HCT116 (cell line): ENCODE measurements around the gene CRK. TPM values are rescaled to one million over a fixed set of nuclear protein-coding genes. Genes with fewer than 3 reads are reported as not detected.

Experiments used
- ATAC-seq: fragments of 200-7000 bp; cut with Tn5 transposase; 2 replicates; pipeline ENCODE4 v1.9.1; 2020; ENCODE audit warnings: mild to moderate bottlenecking, moderate library complexity
- BruUV-seq: library from RNA; stranded (reverse); fragments of 400-500 nt; replicated peaks from 2 replicates; lab custom pipeline; 2021; lab: Mats Ljungman, UMichigan
- CTCF ChIA-PET: fragments of 300-600 bp; sonication (Branson Sonifier 250); formaldehyde crosslinking; loops from one replicate; lab custom pipeline; 2021; ENCODE audit warnings: antibody characterized with exemption; lab: Charles Lee
- POLR2A ChIA-PET: fragments of 300-600, 350-600 bp; sonication (Branson Sonifier 250); formaldehyde crosslinking; loops from one replicate; lab custom pipeline; 2021; ENCODE audit warnings: antibody characterized with exemption; lab: Charles Lee
- RAD21 ChIA-PET, 2 experiments: fragments of 300-600 bp; sonication (Branson Sonifier 250); formaldehyde crosslinking; loops; one replicate each; lab custom pipeline; 2023; ENCODE audit warnings: low total read pairs in 2 of 2; ENCODE audit not compliant: uncharacterized antibody in 2 of 2, unreplicated experiment in 2 of 2, low non-redundant PET in 1 of 2; lab: Charles Lee
- DNase-seq: peaks from one replicate; pipeline ENCODE4 v3.0.0-alpha.2; 2010; ENCODE audit warnings: low read depth, low spot score
- H2AFZ ChIP-seq: fragments of 200-600 bp; shearing (Covaris generic), sonication (generic); 2 replicates; pipeline ENCODE4 v1.6.1; 2017; ENCODE audit warnings: low read depth, mixed run types, mixed read lengths, antibody characterized with exemption, low read length; ENCODE audit not compliant: poor library complexity, severe bottlenecking
- H3K27ac ChIP-seq: 2 replicates; pipeline ENCODE4 v1.5.1; 2012; ENCODE audit warnings: low read depth, low read length
- H3K27me3 ChIP-seq: fragments of 200-600 bp; sonication (generic); 2 replicates; pipeline ENCODE4 v1.6.1; 2016; ENCODE audit warnings: mixed run types, low read length, mixed read lengths; ENCODE audit not compliant: insufficient read depth
- H3K36me3 ChIP-seq, 2 experiments: fragments of 200-500 bp in 1 of 2; fragments of 200-600 bp in 1 of 2; sonication (Bioruptor generic) in 1 of 2; sonication (generic) in 1 of 2; 2 replicates each; pipeline versions ENCODE4 v1.5.1 to v1.6.1; 2014 to 2016; ENCODE audit warnings: low read length in 2 of 2, inconsistent platforms in 1 of 2, mixed read lengths in 1 of 2, mixed run types in 1 of 2; ENCODE audit not compliant: insufficient read depth in 2 of 2, control insufficient read depth in 1 of 2
- H3K4me1 ChIP-seq, 2 experiments: fragments of 200-600 bp in 1 of 2; sonication (generic) in 1 of 2; 2 replicates each; pipeline versions ENCODE4 v1.5.1 to v1.6.1; 2012 to 2017; ENCODE audit warnings: low read length in 2 of 2, inconsistent platforms in 1 of 2, mild to moderate bottlenecking in 1 of 2, mixed read lengths in 1 of 2, mixed run types in 1 of 2, moderate library complexity in 1 of 2; ENCODE audit not compliant: insufficient read depth in 2 of 2, control insufficient read depth in 1 of 2
- H3K4me2 ChIP-seq: fragments of 200-600 bp; sonication (generic); 2 replicates; pipeline ENCODE4 v1.6.1; 2017; ENCODE audit warnings: mixed run types, low read length, mixed read lengths
- H3K4me3 ChIP-seq, 2 experiments: fragments of 200-600 bp in 1 of 2; sonication (generic) in 1 of 2; replicated peaks in 1 of 2; 2 replicates each; pipeline ENCODE4 v1.5.1; 2011 to 2016; ENCODE audit warnings: low read length in 2 of 2, control low read depth in 1 of 2, low read depth in 1 of 2, mild to moderate bottlenecking in 1 of 2, mixed read lengths in 1 of 2, mixed run types in 1 of 2
- H3K79me2 ChIP-seq: fragments of 200-600 bp; sonication (generic); 2 replicates; pipeline ENCODE4 v1.6.1; 2017; ENCODE audit warnings: mild to moderate bottlenecking, mixed run types, low read length, moderate library complexity, mixed read lengths; ENCODE audit not compliant: insufficient read depth
- H3K9ac ChIP-seq: fragments of 200-600 bp; sonication (generic); 2 replicates; pipeline ENCODE4 v1.6.1; 2016; ENCODE audit warnings: low read length, mixed read lengths
- H3K9me2 ChIP-seq: fragments of 200-600 bp; sonication (generic), shearing (Covaris generic); 2 replicates; pipeline ENCODE4 v1.6.1; 2017; ENCODE audit warnings: mixed run types, mild to moderate bottlenecking, moderate library complexity; ENCODE audit not compliant: insufficient read depth
- H3K9me3 ChIP-seq, 2 experiments: fragments of 200-500 bp in 1 of 2; fragments of 200-600 bp in 1 of 2; sonication (Bioruptor generic) in 1 of 2; sonication (generic) in 1 of 2; 2 replicates each; pipeline ENCODE4 v1.6.1; 2014 to 2017; ENCODE audit warnings: low read length in 2 of 2, mixed read lengths in 2 of 2, inconsistent platforms in 1 of 2, low read depth in 1 of 2, mild to moderate bottlenecking in 1 of 2, mixed run types in 1 of 2, moderate library complexity in 1 of 2; ENCODE audit not compliant: control insufficient read depth in 1 of 2, insufficient read depth in 1 of 2
- H4K20me1 ChIP-seq: fragments of 200-600 bp; sonication (generic), shearing (Covaris generic); 2 replicates; pipeline ENCODE4 v1.6.1; 2017; ENCODE audit warnings: mixed run types, mild to moderate bottlenecking, moderate library complexity; ENCODE audit not compliant: insufficient read depth
- CBX3 ChIP-seq: IDR thresholded peaks from 2 replicates; pipeline ENCODE4 v1.6.1; 2012; ENCODE audit warnings: low read depth
- CEBPB ChIP-seq: IDR thresholded peaks from 2 replicates; pipeline ENCODE4 v1.6.1; 2012; ENCODE audit warnings: low read depth
- EGR1 ChIP-seq: IDR thresholded peaks from 2 replicates; pipeline ENCODE4 v1.6.1; 2012; ENCODE audit warnings: low read depth
- ELF1 ChIP-seq: IDR thresholded peaks from 2 replicates; pipeline ENCODE4 v1.6.1; 2012; ENCODE audit warnings: low read depth, borderline replicate concordance
- FOSL1 ChIP-seq: IDR thresholded peaks from 2 replicates; pipeline ENCODE4 v1.6.1; 2012; ENCODE audit warnings: low read depth
- JUND ChIP-seq: IDR thresholded peaks from 2 replicates; pipeline ENCODE4 v1.6.1; 2012
- POLR2AphosphoS5 ChIP-seq: IDR thresholded peaks from 2 replicates; pipeline ENCODE4 v1.6.1; 2011; ENCODE audit warnings: mild to moderate bottlenecking, low read depth, low read length, moderate library complexity
- SP1 ChIP-seq: IDR thresholded peaks from 2 replicates; pipeline ENCODE4 v1.6.1; 2012; ENCODE audit warnings: low read depth
- SRF ChIP-seq: IDR thresholded peaks from 2 replicates; pipeline ENCODE4 v1.6.1; 2012; ENCODE audit warnings: low read depth
- TCF7L2 ChIP-seq: IDR thresholded peaks from 2 replicates; pipeline ENCODE4 v1.7.0; 2011; ENCODE audit warnings: borderline replicate concordance, inconsistent platforms; ENCODE audit not compliant: insufficient read depth, insufficient read length; ENCODE audit errors: extremely low read depth
- intact Hi-C: fragments of 100-400 bp; cut with micrococcal nuclease; formaldehyde crosslinking; loops from 2 replicates; pipeline ENCODE4 v1.10.0; 2022
- total RNA-seq: library from RNA; stranded (reverse); gene quantifications from one replicate; pipeline ENCODE4 v1.2.1, GENCODE V29; 2021; ENCODE audit not compliant: unreplicated experiment
- TF ChIP-seq, protein P1 (sequence below): IDR thresholded peaks from 2 replicates; pipeline ENCODE4 v1.6.1; 2011; ENCODE audit warnings: mild to moderate bottlenecking, low read length, moderate library complexity; ENCODE audit not compliant: insufficient replicate concordance; ENCODE audit errors: extremely low read depth
- TF ChIP-seq, protein P2 (sequence below): IDR thresholded peaks from 2 replicates; pipeline ENCODE4 v1.6.1; 2012
- TF ChIP-seq, protein P3 (sequence below): IDR thresholded peaks from 2 replicates; pipeline ENCODE4 v1.6.1; 2012; ENCODE audit warnings: low read depth
- TF ChIP-seq, protein P4 (sequence below), 3 experiments: fragments of 200-600 bp in 1 of 3; sonication (generic) in 1 of 3; IDR thresholded peaks in 2 of 3; conservative IDR thresholded peaks in 1 of 3; 2 replicates each; pipeline ENCODE4 v1.5.1; 2012 to 2017; ENCODE audit warnings: low read depth in 2 of 3, low read length in 2 of 3, antibody characterized with exemption in 1 of 3, borderline replicate concordance in 1 of 3, control low read depth in 1 of 3, mild to moderate bottlenecking in 1 of 3, mixed read lengths in 1 of 3, mixed run types in 1 of 3, moderate library complexity in 1 of 3; ENCODE audit not compliant: insufficient read depth in 1 of 3

The CRK gene
- total RNA-seq, 1 experiment from 2014 or later: 55.5 TPM

DNA sequence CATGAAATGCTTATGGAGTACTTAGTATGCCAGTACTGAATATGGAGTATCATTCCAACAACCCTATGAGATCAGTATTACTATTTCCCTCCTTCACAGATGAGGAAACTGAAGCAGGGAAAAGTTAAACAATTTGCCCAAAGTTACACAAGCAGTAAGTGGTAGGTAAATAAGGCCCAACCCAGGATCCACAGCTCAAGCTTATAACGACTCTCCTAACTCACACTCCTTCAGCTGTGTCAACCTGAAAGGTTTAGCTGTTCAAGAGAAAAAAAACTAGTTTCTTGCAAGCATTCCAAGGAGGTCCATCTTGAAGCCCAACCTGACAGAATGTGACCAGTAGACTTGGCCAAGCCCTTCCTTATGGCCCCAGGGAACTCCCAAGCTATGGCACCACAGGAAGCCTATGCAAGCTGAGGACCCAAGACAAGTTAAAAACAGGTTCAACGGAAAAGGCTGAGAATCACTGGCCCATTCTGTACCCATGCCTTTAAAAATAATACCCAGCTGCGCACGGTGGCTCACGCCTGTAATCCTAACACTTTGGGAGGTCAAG lies 6.5 kb downstream of the CRK start:
- ChIA-PET POLR2A (no interaction called here), RAD21 (interaction anchor here in 1 of 2 experiments (0.6 kb wide), 1 partner anchor 96 kb away, joined by 3 read pairs; no protein-coding TSS in a partner anchor), CTCF (no interaction called here)
- TF ChIP-seq SP1 (no peak), POLR2AphosphoS5 (no peak), EGR1 (no peak), SRF (no peak), JUND (no peak), CEBPB (no peak), CBX3 (no peak), FOSL1 (no peak), TCF7L2 (no peak), ELF1 (no peak)
- TF ChIP-seq, protein P1, sequence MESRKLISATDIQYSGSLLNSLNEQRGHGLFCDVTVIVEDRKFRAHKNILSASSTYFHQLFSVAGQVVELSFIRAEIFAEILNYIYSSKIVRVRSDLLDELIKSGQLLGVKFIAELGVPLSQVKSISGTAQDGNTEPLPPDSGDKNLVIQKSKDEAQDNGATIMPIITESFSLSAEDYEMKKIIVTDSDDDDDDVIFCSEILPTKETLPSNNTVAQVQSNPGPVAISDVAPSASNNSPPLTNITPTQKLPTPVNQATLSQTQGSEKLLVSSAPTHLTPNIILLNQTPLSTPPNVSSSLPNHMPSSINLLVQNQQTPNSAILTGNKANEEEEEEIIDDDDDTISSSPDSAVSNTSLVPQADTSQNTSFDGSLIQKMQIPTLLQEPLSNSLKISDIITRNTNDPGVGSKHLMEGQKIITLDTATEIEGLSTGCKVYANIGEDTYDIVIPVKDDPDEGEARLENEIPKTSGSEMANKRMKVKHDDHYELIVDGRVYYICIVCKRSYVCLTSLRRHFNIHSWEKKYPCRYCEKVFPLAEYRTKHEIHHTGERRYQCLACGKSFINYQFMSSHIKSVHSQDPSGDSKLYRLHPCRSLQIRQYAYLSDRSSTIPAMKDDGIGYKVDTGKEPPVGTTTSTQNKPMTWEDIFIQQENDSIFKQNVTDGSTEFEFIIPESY: no peak
- TF ChIP-seq, protein P2, sequence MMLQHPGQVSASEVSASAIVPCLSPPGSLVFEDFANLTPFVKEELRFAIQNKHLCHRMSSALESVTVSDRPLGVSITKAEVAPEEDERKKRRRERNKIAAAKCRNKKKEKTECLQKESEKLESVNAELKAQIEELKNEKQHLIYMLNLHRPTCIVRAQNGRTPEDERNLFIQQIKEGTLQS: no peak
- TF ChIP-seq, protein P3, sequence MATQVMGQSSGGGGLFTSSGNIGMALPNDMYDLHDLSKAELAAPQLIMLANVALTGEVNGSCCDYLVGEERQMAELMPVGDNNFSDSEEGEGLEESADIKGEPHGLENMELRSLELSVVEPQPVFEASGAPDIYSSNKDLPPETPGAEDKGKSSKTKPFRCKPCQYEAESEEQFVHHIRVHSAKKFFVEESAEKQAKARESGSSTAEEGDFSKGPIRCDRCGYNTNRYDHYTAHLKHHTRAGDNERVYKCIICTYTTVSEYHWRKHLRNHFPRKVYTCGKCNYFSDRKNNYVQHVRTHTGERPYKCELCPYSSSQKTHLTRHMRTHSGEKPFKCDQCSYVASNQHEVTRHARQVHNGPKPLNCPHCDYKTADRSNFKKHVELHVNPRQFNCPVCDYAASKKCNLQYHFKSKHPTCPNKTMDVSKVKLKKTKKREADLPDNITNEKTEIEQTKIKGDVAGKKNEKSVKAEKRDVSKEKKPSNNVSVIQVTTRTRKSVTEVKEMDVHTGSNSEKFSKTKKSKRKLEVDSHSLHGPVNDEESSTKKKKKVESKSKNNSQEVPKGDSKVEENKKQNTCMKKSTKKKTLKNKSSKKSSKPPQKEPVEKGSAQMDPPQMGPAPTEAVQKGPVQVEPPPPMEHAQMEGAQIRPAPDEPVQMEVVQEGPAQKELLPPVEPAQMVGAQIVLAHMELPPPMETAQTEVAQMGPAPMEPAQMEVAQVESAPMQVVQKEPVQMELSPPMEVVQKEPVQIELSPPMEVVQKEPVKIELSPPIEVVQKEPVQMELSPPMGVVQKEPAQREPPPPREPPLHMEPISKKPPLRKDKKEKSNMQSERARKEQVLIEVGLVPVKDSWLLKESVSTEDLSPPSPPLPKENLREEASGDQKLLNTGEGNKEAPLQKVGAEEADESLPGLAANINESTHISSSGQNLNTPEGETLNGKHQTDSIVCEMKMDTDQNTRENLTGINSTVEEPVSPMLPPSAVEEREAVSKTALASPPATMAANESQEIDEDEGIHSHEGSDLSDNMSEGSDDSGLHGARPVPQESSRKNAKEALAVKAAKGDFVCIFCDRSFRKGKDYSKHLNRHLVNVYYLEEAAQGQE: no peak
- TF ChIP-seq, protein P4, sequence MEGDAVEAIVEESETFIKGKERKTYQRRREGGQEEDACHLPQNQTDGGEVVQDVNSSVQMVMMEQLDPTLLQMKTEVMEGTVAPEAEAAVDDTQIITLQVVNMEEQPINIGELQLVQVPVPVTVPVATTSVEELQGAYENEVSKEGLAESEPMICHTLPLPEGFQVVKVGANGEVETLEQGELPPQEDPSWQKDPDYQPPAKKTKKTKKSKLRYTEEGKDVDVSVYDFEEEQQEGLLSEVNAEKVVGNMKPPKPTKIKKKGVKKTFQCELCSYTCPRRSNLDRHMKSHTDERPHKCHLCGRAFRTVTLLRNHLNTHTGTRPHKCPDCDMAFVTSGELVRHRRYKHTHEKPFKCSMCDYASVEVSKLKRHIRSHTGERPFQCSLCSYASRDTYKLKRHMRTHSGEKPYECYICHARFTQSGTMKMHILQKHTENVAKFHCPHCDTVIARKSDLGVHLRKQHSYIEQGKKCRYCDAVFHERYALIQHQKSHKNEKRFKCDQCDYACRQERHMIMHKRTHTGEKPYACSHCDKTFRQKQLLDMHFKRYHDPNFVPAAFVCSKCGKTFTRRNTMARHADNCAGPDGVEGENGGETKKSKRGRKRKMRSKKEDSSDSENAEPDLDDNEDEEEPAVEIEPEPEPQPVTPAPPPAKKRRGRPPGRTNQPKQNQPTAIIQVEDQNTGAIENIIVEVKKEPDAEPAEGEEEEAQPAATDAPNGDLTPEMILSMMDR (IDR thresholded peaks at IDR 0.05 in 2 of 3, conservative IDR thresholded peaks at IDR 0.05 in 1 of 3; ENCODE audit: borderline replicate concordance in 1 of 3, insufficient read depth in 1 of 3, low read depth in 2 of 3, low read length in 2 of 3): no peak
- Histone ChIP-seq H3K9me2 (no peaks in the 10 kb centered on the region), H3K27me3 (no peaks in the 10 kb centered on the region), H3K9ac (no peak overlapping the region), H3K4me2 (no peak overlapping the region), H3K79me2 (peaks cover 99% of the 10 kb centered on the region), H3K27ac (no peak overlapping the region), H2AFZ (no peak overlapping the region), H3K36me3 (peaks cover 9 to 28% of the 10 kb centered on the region in 2 experiments; a peak in 2 of 4 replicates), H3K4me3 (no peak overlapping the region), H3K4me1 (peaks cover 3% of the 10 kb centered on the region in 2 experiments; a peak in 3 of 4 replicates), H3K9me3 (no peaks in the 10 kb centered on the region), H4K20me1 (peaks cover 16% of the 10 kb centered on the region; the same call in 1 of the 2 replicates)
- BruUV-seq: no TSS peak
- intact Hi-C loops: no loop called here
- ATAC-seq (no peak), DNase-seq (no peak)
